GM21529 (cell line): ENCODE measurements around the gene BRD7.

Source experiments
- ATAC-seq: cut with Tn5 transposase; IDR thresholded peaks from one replicate; pipeline ENCODE4 v1.9.1; 2021; ENCODE audit not compliant: unreplicated experiment

Gene BRD7

GRCh38 chr16:50390371-50390771 lies 21.6 kb upstream of the BRD7 start:
- ATAC-seq = no peak

DNA sequence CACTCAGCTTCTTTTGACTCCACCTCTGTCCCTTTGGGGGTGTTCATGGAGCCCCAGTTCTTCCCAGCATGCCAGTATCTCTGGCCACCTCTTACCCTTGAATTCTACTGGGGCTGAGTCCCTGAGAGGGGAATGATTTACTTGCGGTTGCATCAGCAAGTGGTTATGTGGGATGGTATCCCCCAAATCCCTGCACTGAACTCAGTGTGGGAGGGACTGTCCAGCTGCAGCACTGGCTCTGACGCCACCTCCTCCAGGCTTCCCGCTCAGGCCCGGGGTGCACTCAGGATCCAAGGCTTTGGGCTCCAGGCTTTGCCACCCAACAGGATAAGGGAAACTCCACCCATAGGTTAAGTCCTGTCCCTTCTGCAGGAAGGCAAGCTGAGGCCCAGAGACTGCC lies 21.1 kb upstream of the BRD7 start:
- no peak for ATAC-seq

- ATAC-seq = no peak
These were observed 19.7 kb upstream of the BRD7 start for GRCh38 chr16:50388496-50388895.

GRCh38 chr16:50386774-50387173 lies 18.0 kb upstream of the BRD7 start:
- ATAC-seq = no peak

DNA sequence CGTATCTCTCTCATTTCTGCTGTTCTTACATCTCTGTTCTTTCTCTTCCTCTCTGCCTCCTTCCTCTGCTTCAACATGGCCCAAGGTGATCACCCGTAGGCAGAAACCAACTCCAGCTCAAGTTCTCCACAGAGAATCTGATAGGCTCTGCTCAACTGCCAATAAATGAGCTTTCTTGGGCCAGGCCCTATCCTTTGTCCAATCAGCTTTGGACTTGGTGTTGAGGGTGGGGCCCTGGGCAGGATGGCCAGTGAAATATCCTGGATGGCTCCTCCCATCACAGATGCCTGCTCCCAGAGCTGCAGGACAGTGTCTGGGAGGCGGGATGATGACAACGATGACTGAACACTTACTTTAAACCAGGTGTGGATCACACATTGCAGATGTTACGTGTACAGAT lies 17.4 kb upstream of the BRD7 start:
- ATAC-seq = no peak

DNA sequence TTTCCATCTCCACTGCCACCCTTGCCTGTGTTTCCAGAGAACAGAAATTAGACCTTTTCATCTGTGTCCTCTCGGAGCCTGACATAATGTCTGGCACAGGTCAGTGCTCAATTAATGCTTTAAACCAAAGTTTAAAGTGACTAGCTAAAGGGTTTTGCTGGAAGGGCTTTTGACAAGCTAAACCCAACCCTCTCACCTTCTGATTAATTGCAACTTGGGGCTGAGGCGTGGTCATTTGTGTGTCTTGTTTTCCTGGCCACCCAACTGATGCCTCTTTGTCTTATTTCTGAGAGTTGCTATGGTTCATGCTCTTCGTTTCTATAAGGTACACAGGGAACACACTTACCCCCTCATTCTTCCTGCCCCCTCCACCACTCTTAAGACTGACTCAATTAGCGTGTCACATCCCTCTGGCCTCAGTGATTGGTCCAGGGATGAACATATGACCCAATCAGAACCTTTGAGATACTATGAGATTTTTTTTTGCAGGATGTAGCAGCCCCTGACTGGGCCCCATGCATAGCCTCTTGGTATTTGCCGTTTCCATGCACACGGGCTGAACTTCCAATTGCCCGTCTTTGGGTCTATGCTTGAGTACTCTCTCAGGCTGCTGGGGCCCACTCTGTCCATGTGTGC lies 15.8 kb upstream of the BRD7 start:
- ATAC-seq = no peak

DNA sequence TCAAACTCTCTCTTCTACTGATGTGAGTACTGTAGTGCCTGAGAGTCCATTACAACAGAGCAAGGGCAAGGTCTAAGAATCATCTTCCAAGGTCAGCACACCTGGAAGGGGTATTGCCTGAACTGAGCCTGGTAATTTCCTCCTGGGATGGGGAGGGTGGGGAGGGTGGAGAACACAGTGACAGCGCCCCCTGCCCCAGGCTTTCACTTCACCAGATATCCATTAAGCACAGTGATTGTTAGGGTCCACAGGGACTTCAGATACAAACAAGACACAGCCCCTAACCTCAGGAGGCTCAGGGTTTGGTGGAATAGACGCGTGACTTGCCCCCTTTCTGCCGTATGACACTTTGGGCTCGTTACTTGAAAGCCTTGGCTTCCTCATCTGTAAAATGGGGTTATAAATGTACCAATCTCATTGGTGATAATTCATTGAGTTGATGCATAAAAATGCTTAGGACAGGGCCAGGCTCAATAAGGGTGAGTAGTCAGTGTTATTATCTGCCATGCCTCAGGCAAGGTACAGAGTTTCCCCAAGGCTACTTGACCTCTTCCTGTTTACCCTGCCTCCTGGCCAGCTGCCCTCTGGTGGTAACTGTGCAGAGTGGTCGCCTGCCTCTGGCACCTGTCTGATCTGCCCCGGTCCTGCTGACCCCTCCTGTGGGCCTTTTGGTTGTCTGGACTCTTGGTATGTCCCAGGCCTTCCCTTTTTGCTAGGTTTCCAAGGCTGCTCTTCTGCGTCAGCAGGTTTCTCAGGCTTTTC lies 13.1 kb upstream of the BRD7 start:
- ATAC-seq = no peak

GRCh38 chr16:50378417-50378816 lies 9.6 kb upstream of the BRD7 start:
- no peak for ATAC-seq

DNA sequence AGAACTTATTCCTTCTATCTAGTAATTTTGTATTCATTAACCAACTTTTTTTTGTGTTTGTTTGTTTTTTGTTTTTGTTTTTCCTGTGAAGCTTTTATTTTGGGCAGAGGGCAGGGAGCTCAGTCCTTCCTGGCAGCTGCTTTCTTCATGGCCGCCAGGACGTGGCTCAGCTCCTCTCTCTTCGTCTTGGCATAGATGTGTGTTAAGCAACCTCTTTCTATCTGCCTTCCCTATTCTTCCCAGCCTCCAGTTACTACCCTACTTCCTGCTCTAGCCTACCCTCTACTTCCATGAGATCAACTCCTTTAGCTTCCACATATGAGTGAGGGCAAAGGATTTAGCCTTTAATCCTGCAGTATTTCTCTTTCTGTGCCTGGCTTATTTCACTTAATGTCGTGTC lies 8.2 kb upstream of the BRD7 start:
- no peak for ATAC-seq

DNA sequence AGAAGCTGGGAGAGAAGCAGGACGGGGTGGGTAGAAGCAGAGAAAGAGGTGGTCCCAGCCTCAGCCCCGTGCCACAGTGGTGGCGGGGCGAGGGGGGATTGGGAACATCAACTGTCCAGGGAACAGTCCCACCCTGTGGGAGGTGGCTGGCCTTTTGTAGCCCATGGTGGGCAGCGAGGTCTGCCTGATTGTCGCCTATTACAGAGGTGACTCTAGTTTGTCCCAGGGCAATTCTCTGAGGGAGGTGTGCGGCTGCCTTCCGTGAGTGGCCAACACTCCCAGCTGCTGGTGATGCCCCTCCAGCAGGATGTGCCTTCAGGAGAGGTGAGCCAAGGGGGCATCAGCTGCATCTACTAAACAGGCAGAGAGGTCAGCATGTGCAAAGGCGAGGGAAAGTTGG lies 5.0 kb upstream of the BRD7 start:
- no peak for ATAC-seq

GRCh38 chr16:50373345-50373701 lies 4.5 kb upstream of the BRD7 start:
- no peak for ATAC-seq

GRCh38 chr16:50372611-50373344 lies 4.0 kb upstream of the BRD7 start:
- ATAC-seq = no peak

DNA sequence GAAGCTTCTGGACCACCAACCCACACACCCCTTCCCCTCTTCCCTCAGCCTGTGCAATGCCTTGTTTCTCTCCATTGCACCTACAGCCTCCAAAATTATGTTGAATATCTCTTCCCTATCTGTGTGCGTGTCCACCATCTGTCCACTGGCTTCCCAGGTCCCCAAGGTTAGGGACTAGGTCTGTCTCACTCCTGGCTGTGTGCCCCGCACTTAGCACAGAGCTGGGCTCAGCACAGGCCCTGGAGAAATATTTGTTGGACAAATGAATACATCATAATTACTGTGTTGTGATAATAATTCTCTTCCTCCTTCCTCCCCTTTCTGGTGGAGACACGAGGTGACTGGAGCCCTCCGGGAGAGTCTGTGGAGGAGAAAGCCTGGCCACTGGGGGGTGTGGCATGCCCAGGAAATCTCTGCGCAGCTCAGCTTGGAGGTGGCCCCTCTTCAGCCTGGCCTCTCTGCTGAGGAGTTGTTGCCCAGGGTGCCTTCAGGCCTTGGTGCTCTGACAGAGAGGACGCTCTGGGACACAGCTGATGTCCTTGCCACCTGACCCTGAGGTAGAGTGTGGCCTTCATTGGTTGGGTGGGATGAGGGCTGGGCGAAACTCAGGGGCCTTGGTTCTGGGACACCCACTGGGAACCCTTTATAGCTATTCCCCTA lies 3.3 kb upstream of the BRD7 start:
- no peak for ATAC-seq

GRCh38 chr16:50371036-50371716 lies 2.4 kb upstream of the BRD7 start:
- ATAC-seq = no peak

DNA sequence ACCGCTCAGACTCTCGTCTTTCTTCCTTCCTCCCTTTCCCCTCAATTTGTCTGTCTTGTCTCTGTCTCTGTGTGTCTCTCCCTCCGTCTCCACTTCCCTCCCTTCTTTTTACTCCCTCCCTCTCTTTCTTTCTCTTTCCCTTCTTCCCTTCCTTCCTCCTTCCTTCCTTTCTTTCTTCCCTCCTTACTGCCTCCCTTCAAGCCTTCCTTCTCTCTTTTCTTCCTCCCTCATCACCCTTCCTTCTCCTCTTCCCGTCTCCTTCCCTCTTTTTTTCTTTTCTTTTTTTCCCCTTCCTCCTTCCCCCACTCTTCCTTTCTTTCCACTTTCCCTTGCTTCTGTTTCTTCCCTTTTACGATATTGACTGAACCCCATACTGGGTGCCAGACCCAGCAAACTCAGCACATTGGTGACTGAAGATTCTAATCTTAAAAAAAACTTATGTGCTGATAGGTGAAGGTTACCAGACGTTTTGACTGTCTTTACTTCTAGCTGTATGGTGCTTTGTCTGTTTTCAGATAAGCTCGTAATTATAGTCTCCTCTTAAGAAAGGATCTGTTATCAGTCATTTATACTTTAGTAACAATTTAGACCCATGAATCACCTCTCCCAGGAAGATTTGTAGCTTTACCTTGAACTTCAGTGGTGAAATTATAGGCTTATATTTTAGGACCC lies 481 bp upstream of the BRD7 start:
- no peak for ATAC-seq

GRCh38 chr16:50367777-50368409 lies 895 bp downstream of the BRD7 start:
- ATAC-seq = no peak

- ATAC-seq = no peak
These were observed 2.8 kb downstream of the BRD7 start for GRCh38 chr16:50365791-50366575.

- no peak for ATAC-seq
These were observed 5.1 kb downstream of the BRD7 start for GRCh38 chr16:50363656-50364055.

GRCh38 chr16:50360779-50361178 lies 8.0 kb downstream of the BRD7 start:
- ATAC-seq = no peak
